GM06990 (cell line): ENCODE data around the gene TSACC.
"Not testable (repeated sequence)": the region's sequence is repeated elsewhere in the genome, so short reads cannot be mapped to it uniquely, and the experiment has no call there.

Source experiments
- DNase-seq: peaks from one replicate; pipeline ENCODE4 v3.0.0-alpha.2; 2011; ENCODE audit not compliant: insufficient read length; ENCODE audit errors: extremely low read depth
- H3K27me3 ChIP-seq: replicated peaks from 2 replicates; pipeline ENCODE4 v1.6.0; 2011; ENCODE audit warnings: low read length; ENCODE audit not compliant: control insufficient read depth, insufficient read depth
- H3K36me3 ChIP-seq: 2 replicates; pipeline ENCODE4 v1.5.1; 2011; ENCODE audit warnings: low read length; ENCODE audit not compliant: control insufficient read depth, insufficient read depth
- H3K4me3 ChIP-seq: replicated peaks from 2 replicates; pipeline ENCODE4 v1.5.1; 2011; ENCODE audit warnings: low read depth, mild to moderate bottlenecking, control low read depth, low read length
- CTCF ChIP-seq: IDR thresholded peaks from 2 replicates; pipeline ENCODE4 v1.5.1; 2011; ENCODE audit warnings: low read length, control low read depth, mild to moderate bottlenecking, inconsistent platforms; ENCODE audit not compliant: insufficient read depth, poor library complexity, severe bottlenecking

TSACC gene

GRCh38 chr1:156367383-156368156 is 29.2 kb downstream of the TSACC start:
- TF ChIP-seq CTCF = no peak
- no peak for DNase-seq
- H3K27me3 ChIP-seq = no peaks in the 10 kb centered on the region; the same call in none of the 2 replicates
- H3K36me3 ChIP-seq = no peaks in the 10 kb centered on the region
- no peak overlapping the region for H3K4me3 ChIP-seq

DNA sequence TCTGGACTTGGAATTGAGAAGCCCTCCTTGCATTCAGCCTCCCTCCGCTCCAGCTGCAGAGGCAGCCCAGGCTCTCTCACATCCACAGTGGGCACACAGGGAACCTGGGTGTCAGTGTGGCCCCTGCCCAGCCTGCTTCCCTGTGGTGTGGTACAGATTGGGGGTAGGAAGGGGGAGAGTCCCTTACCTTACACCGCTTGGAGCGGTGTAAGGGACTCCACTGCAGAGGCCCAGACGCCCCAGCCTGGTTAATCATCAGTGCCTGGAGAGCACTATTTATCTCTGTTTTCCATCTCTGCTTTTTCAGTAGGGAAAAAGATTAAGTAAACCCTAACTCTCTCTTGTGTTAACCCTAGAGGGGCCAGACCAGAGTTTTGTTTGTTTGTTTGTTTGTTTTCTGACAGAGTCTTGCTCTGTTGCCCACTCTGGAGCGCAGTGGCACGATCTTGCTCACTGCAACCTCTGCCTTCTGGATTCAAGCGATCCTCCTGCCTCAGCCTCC is 29.9 kb downstream of the TSACC start:
- Histone ChIP-seq H3K27me3 (no peaks in the 10 kb centered on the region; the same call in none of the 2 replicates), H3K4me3 (no peak overlapping the region)
- TF ChIP-seq CTCF = no peak

GRCh38 chr1:156368889-156369684 is 30.8 kb downstream of the TSACC start, which contains the start of gene RHBG:
Gene RHBG, plus strand, starts transcription at chr1:156369211. Its CDS starts 39 bp downstream, at chr1:156369250.
- no peak for DNase-seq
- H3K36me3 ChIP-seq = no peaks in the 10 kb centered on the region
- no peak within 1 kb of the TSS for H3K4me3 ChIP-seq
- TF ChIP-seq CTCF = no peak
- no peaks in the 10 kb centered on the region; the same call in none of the 2 replicates for H3K27me3 ChIP-seq

More for the DNA sequence above, 29.9 kb downstream of the TSACC start:
- DNase-seq = no peak
- no peaks in the 10 kb centered on the region for H3K36me3 ChIP-seq

DNA sequence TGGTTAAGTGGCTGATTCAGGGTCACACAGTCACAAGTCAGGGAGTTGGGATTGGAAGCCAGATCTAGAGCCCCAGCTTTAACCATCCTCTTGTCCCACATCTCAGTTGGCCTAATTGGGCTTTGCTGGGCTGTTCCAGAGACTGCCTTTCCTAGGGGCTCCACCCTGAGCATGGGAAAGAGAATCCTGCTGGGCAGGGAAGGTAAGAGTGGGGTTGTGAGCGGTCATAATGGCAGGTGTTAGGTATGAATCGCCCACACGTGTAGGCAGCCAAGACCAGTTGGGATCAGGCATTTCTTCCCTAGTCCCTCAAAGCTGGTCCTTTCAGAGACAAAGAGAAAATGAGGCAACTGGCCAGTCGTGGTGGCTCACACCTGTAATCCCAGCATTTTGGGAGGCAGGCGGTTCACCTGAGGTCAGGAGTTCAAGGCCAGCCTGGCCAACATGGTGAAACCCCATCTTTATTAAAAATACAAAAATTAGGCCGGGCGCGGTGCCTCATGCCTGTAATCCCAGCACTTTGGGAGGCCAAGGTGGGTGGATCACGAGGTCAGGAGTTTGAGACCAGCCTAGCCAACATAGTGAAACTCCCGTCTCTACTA is 31.5 kb downstream of the TSACC start:
- H3K27me3 ChIP-seq, H3K4me3 ChIP-seq, H3K36me3 ChIP-seq, DNase-seq: not testable (repeated sequence)

DNA sequence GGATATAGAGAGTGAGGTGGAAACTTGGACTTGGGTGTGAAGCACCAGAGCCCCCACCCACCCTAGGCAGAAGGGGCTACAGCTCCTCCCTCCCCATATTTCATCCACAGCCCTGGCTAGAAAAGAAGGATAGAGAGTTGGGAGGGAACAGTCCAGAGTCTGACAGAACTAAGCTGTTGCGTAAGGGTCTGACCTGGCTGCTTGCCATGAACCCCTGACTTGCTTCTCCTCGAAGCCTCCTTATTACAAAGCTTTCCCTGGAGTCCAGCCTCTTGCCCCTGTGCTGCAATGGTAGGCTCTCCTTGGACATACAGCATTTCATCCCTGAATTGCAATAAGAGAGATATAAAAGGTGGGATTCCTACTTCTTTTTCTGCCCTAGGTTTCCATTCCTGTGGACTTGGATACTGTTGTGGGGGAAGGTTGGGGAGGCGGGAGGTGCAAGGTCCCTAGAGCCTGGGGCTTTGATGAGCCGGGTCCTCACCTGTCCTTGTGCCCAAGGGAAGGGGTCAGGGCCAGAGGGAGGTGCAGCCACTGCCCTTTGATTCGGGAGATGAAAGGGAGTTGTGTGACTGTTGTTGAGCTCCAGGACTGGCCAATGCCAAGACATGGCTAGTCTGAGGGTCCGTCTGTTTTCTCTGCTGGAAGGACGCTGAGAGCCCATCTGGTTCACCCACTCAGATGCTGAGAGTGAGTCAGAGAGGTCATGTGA is 33.4 kb downstream of the TSACC start:
- H3K4me3 ChIP-seq = no peak overlapping the region
- no peaks in the 10 kb centered on the region for H3K36me3 ChIP-seq
- TF ChIP-seq CTCF = no peak
- no peaks in the 10 kb centered on the region; the same call in none of the 2 replicates for H3K27me3 ChIP-seq
- no peak for DNase-seq
